ENCODE measurements around the gene PIK3R2.
"Not testable (repeated sequence)": the region's sequence is repeated elsewhere in the genome, so short reads cannot be mapped to it uniquely, and the experiment has no call there.

Gene PIK3R2

DNA sequence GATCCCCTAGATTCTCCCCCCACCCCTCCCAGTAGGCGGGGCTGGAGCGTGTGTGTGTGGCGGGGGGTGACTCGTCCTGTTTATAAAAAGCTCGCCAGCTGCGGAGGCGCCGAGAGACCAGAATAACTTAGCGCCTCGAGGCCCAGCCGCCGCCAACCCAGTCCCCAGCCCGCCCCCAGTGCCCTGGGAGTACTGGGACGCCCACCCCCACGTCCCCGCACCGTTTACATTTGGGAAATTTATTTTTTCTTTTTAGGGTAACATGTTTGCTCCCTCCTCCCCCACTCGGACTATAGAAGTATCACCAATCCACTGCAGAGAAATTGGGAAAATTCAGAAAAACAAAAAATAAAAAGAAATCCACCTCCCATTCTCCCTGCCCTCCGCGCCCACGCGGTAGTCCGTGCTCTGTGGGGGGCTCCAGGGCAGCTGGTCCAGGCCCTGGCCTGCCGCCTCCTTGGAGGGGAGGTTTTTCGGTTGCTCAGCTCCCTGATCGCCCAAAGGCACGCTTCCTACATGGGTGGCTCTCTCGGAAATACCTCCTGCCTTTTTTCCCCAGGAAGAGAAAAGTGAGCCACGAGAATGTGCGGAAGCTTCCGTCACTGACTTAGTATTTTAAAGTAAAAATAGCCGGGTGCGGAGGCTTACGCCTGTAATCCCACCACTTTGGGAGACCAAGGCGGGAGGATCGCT lies 52.4 kb downstream of the PIK3R2 start:
- H3K9me3 ChIP-seq (ENCODE audit: low read length): no peaks in the 10 kb centered on the region
- no peaks in the 10 kb centered on the region for H3F3A ChIP-seq (ENCODE audit: insufficient read depth, low read length)
- peaks cover 26% of the 10 kb centered on the region for H3K4me1 ChIP-seq (ENCODE audit: insufficient read depth, low read length, severe bottlenecking)
- peaks cover 18% of the 10 kb centered on the region for H3K36me3 ChIP-seq (ENCODE audit: insufficient read depth, low read length)
- no peaks in the 10 kb centered on the region for H3K79me2 ChIP-seq (ENCODE audit: insufficient read depth, low read length)
- H3K4me3 ChIP-seq (ENCODE audit: low read depth, low read length, poor library complexity, severe bottlenecking): peak overlapping the region; percentile 81
- peak overlapping the region; percentile 72 for H3K27ac ChIP-seq (ENCODE audit: low read depth, low read length, poor library complexity, severe bottlenecking)
- peak overlapping the region; percentile 91 for H3K9ac ChIP-seq (ENCODE audit: low read length)
- no peak overlapping the region for H2AFZ ChIP-seq (ENCODE audit: low read length)
- H3K9me2 ChIP-seq (ENCODE audit: low read depth, low read length): no peaks in the 10 kb centered on the region
- peaks cover 3% of the 10 kb centered on the region; the same call in 1 of the 2 replicates for H3K27me3 ChIP-seq (ENCODE audit: insufficient read depth, low read length)
- H3K4me2 ChIP-seq (ENCODE audit: low read length): peak overlapping the region; percentile 76
- H4K20me1 ChIP-seq (ENCODE audit: insufficient read depth, low read length): no peaks in the 10 kb centered on the region
- no peak for TF ChIP-seq EZH2 (IDR thresholded peaks at IDR 0.05; ENCODE audit: borderline replicate concordance, low read length)
- TF ChIP-seq, protein P1, sequence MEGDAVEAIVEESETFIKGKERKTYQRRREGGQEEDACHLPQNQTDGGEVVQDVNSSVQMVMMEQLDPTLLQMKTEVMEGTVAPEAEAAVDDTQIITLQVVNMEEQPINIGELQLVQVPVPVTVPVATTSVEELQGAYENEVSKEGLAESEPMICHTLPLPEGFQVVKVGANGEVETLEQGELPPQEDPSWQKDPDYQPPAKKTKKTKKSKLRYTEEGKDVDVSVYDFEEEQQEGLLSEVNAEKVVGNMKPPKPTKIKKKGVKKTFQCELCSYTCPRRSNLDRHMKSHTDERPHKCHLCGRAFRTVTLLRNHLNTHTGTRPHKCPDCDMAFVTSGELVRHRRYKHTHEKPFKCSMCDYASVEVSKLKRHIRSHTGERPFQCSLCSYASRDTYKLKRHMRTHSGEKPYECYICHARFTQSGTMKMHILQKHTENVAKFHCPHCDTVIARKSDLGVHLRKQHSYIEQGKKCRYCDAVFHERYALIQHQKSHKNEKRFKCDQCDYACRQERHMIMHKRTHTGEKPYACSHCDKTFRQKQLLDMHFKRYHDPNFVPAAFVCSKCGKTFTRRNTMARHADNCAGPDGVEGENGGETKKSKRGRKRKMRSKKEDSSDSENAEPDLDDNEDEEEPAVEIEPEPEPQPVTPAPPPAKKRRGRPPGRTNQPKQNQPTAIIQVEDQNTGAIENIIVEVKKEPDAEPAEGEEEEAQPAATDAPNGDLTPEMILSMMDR (IDR thresholded peaks at IDR 0.05; ENCODE audit: low read length): no peak

GRCh38 chr19:18206018-18206417 lies 53.1 kb downstream of the PIK3R2 start:
- Histone ChIP-seq H3K4me1 (ENCODE audit: insufficient read depth, low read length, severe bottlenecking) (peaks cover 26% of the 10 kb centered on the region), H3K36me3 (ENCODE audit: insufficient read depth, low read length) (peaks cover 13% of the 10 kb centered on the region), H3K9me3 (ENCODE audit: low read length) (no peaks in the 10 kb centered on the region), H3K79me2 (ENCODE audit: insufficient read depth, low read length) (no peaks in the 10 kb centered on the region), H3K9ac (ENCODE audit: low read length) (no peak overlapping the region; the same call in 1 of the 2 replicates), H4K20me1 (ENCODE audit: insufficient read depth, low read length) (no peaks in the 10 kb centered on the region), H3K4me3 (ENCODE audit: low read depth, low read length, poor library complexity, severe bottlenecking) (no peak overlapping the region), H3K27ac (ENCODE audit: low read depth, low read length, poor library complexity, severe bottlenecking) (no peak overlapping the region), H3K4me2 (ENCODE audit: low read length) (peak overlapping the region; percentile 76; the same call in 1 of the 2 replicates), H3K27me3 (ENCODE audit: insufficient read depth, low read length) (peaks cover 4% of the 10 kb centered on the region; the same call in 1 of the 2 replicates), H2AFZ (ENCODE audit: low read length) (no peak overlapping the region), H3F3A (ENCODE audit: insufficient read depth, low read length) (no peaks in the 10 kb centered on the region), H3K9me2 (ENCODE audit: low read depth, low read length) (no peaks in the 10 kb centered on the region)
- no peak for TF ChIP-seq EZH2 (IDR thresholded peaks at IDR 0.05; ENCODE audit: borderline replicate concordance, low read length)
- TF ChIP-seq, protein P1 (IDR thresholded peaks at IDR 0.05; ENCODE audit: low read length): no peak

GRCh38 chr19:18208098-18208951 lies 55.4 kb downstream of the PIK3R2 start:
- no peaks in the 10 kb centered on the region for H3K79me2 ChIP-seq (ENCODE audit: insufficient read depth, low read length)
- peaks cover 14% of the 10 kb centered on the region for H3K4me1 ChIP-seq (ENCODE audit: insufficient read depth, low read length, severe bottlenecking)
- H4K20me1 ChIP-seq (ENCODE audit: insufficient read depth, low read length): no peaks in the 10 kb centered on the region
- H3K4me2 ChIP-seq (ENCODE audit: low read length): no peak overlapping the region
- H3K36me3 ChIP-seq (ENCODE audit: insufficient read depth, low read length): no peaks in the 10 kb centered on the region
- no peak overlapping the region for H3K27ac ChIP-seq (ENCODE audit: low read depth, low read length, poor library complexity, severe bottlenecking)
- H3K9me2 ChIP-seq (ENCODE audit: low read depth, low read length): no peaks in the 10 kb centered on the region
- no peaks in the 10 kb centered on the region for H3K9me3 ChIP-seq (ENCODE audit: low read length)
- H3K9ac ChIP-seq (ENCODE audit: low read length): no peak overlapping the region
- no peak overlapping the region for H3K4me3 ChIP-seq (ENCODE audit: low read depth, low read length, poor library complexity, severe bottlenecking)
- no peak overlapping the region for H2AFZ ChIP-seq (ENCODE audit: low read length)
- peaks cover 4% of the 10 kb centered on the region; the same call in 1 of the 2 replicates for H3K27me3 ChIP-seq (ENCODE audit: insufficient read depth, low read length)
- H3F3A ChIP-seq (ENCODE audit: insufficient read depth, low read length): no peaks in the 10 kb centered on the region
- no peak for TF ChIP-seq EZH2 (IDR thresholded peaks at IDR 0.05; ENCODE audit: borderline replicate concordance, low read length)
- TF ChIP-seq, protein P1 (IDR thresholded peaks at IDR 0.05; ENCODE audit: low read length): peak; percentile 68

- not testable (repeated sequence) for H3K79me2 ChIP-seq (ENCODE audit: insufficient read depth, low read length); H3F3A ChIP-seq (ENCODE audit: insufficient read depth, low read length); H3K27ac ChIP-seq (ENCODE audit: low read depth, low read length, poor library complexity, severe bottlenecking); H3K9me2 ChIP-seq (ENCODE audit: low read depth, low read length); H3K4me3 ChIP-seq (ENCODE audit: low read depth, low read length, poor library complexity, severe bottlenecking); H2AFZ ChIP-seq (ENCODE audit: low read length); H3K36me3 ChIP-seq (ENCODE audit: insufficient read depth, low read length); H3K4me2 ChIP-seq (ENCODE audit: low read length); H4K20me1 ChIP-seq (ENCODE audit: insufficient read depth, low read length); H3K27me3 ChIP-seq (ENCODE audit: insufficient read depth, low read length); H3K9me3 ChIP-seq (ENCODE audit: low read length); H3K9ac ChIP-seq (ENCODE audit: low read length)
- peaks cover 13% of the 10 kb centered on the region for H3K4me1 ChIP-seq (ENCODE audit: insufficient read depth, low read length, severe bottlenecking)
These were observed 56.9 kb downstream of the PIK3R2 start for GRCh38 chr19:18209912-18210311.

Data from OCI-LY1 (cell line).